Naive thymus-derived CD4-positive, alpha-beta T cell (primary cell): ENCODE measurements around the gene CA12. TPM values are rescaled to one million over a fixed set of nuclear protein-coding genes. Genes with fewer than 3 reads are reported as not detected.

Experiments used
- ATAC-seq: fragments of 150-1000 bp; cut with Tn5 transposase; 2 replicates; pipeline ENCODE4 v1.10.0; 2021; ENCODE audit warnings: mild to moderate bottlenecking, moderate library complexity
- CTCF ChIA-PET: fragments of 350-600 bp; sonication (Branson Sonifier 250); formaldehyde crosslinking; loops from one replicate; lab custom pipeline; 2021; ENCODE audit warnings: antibody characterized with exemption; lab: Charles Lee
- POLR2A ChIA-PET: fragments of 350-600 bp; sonication (Branson Sonifier 250); formaldehyde crosslinking; loops from one replicate; lab custom pipeline; 2021; ENCODE audit warnings: antibody characterized with exemption, inconsistent platforms; lab: Charles Lee
- DNase-seq, 9 donors: peaks; one replicate each; pipeline versions ENCODE4 v3.0.0 to v3.0.0-alpha.2; 2020 to 2022; ENCODE audit warnings: mixed read lengths in 1 of 9
- H3K27ac ChIP-seq: one replicate; pipeline ENCODE4 v1.7.0; 2013; ENCODE audit warnings: mild to moderate bottlenecking, low read depth, low read length, moderate library complexity
- H3K27me3 ChIP-seq, 2 donors: one replicate each; pipeline ENCODE4 v1.7.0; 2013; ENCODE audit warnings: low read length in 2 of 2, mild to moderate bottlenecking in 2 of 2, moderate library complexity in 2 of 2; ENCODE audit not compliant: control insufficient read depth in 2 of 2, insufficient read depth in 2 of 2
- H3K36me3 ChIP-seq, 3 experiments: 1 replicate in 2 of 3; 2 replicates in 1 of 3; pipeline ENCODE4 v1.7.0; 2013; ENCODE audit warnings: low read length in 3 of 3, mild to moderate bottlenecking in 3 of 3, moderate library complexity in 1 of 3; ENCODE audit not compliant: insufficient read depth in 3 of 3, control insufficient read depth in 2 of 3
- H3K4me1 ChIP-seq, 2 donors: one replicate each; pipeline ENCODE4 v1.7.0; 2013; ENCODE audit warnings: low read length in 2 of 2, mild to moderate bottlenecking in 2 of 2, moderate library complexity in 1 of 2; ENCODE audit not compliant: control insufficient read depth in 2 of 2, insufficient read depth in 2 of 2
- H3K4me3 ChIP-seq: 2 replicates; pipeline ENCODE4 v1.7.0; 2013; ENCODE audit warnings: mild to moderate bottlenecking, low read length
- H3K9me3 ChIP-seq, 3 experiments: 1 replicate in 2 of 3; 2 replicates in 1 of 3; pipeline ENCODE4 v1.7.0; 2013; ENCODE audit warnings: low read length in 3 of 3; ENCODE audit not compliant: control insufficient read depth in 2 of 3
- H3K27ac Mint-ChIP-seq, 9 donors: one replicate each; pipeline ENCODE4 v1.8.0; 2020 to 2022; ENCODE audit warnings: mixed read lengths in 9 of 9, mild to moderate bottlenecking in 8 of 9, moderate library complexity in 5 of 9, inconsistent platforms in 2 of 9
- H3K27me3 Mint-ChIP-seq, 5 donors: one replicate each; pipeline ENCODE4 v1.8.0; 2021 to 2022; ENCODE audit warnings: mixed read lengths in 5 of 5, mild to moderate bottlenecking in 1 of 5
- H3K36me3 Mint-ChIP-seq, 5 donors: one replicate each; pipeline ENCODE4 v1.8.0; 2020 to 2022; ENCODE audit warnings: mixed read lengths in 5 of 5, mild to moderate bottlenecking in 3 of 5, inconsistent platforms in 1 of 5
- H3K4me1 Mint-ChIP-seq, 7 donors: one replicate each; pipeline ENCODE4 v1.8.0; 2020 to 2022; ENCODE audit warnings: mixed read lengths in 7 of 7, mild to moderate bottlenecking in 3 of 7, inconsistent platforms in 1 of 7
- H3K4me3 Mint-ChIP-seq, 10 donors: one replicate each; pipeline ENCODE4 v1.8.0; 2020 to 2022; ENCODE audit warnings: mild to moderate bottlenecking in 10 of 10, mixed read lengths in 10 of 10, moderate library complexity in 6 of 10, inconsistent platforms in 2 of 10
- H3K9me3 Mint-ChIP-seq, 11 donors: one replicate each; pipeline ENCODE4 v1.8.0; 2020 to 2022; ENCODE audit warnings: mixed read lengths in 11 of 11, mild to moderate bottlenecking in 4 of 11, inconsistent platforms in 1 of 11, moderate library complexity in 1 of 11
- intact Hi-C, 2 donors: fragments of 100-400 bp; cut with micrococcal nuclease; formaldehyde crosslinking; loops; one replicate each; pipeline ENCODE4 v1.15.1; 2023
- polyA plus RNA-seq, 2 donors: library from polyadenylated mRNA; unstranded; fragments of 300-500 nt; fragmentation: Illumina TruSeq; gene quantifications; one replicate each; pipeline ENCODE4 v1.2.3, GENCODE V29; 2021
- total RNA-seq, 6 experiments: library from RNA in 5 of 6; stranded (reverse) in 5 of 6; gene quantifications; 1 replicate in 5 of 6; 2 replicates in 1 of 6; pipeline ENCODE4 v1.2.3 and lab custom pipeline; 2021 to 2026

The CA12 gene
- total and polyA plus RNA-seq, 7 experiments from 2014 or later, result 0.02 TPM; not detected in 6

DNA sequence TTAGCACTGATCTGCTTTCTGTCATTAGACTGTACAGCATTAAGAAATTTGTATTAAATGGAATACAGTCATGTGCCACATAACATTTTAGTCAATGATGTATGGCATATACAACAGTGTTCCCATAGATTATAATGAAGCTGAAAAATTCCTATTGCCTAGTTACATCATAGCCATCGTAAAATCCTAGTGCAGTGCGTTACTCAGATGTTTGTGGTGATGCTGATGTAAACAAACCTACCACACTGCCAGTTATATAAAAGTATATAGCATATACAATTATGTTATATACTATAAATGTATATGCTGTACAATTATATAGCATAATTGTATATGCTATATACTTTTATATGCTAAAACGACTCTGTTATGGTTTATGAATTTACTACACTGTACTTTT lies 62.6 kb downstream of the CA12 start:
- H3K27me3 Mint-ChIP-seq, result peaks cover 0 to 20% (median 0%) of the 10 kb centered on the region in 5 donors
- Histone ChIP-seq H3K4me3 (no peak overlapping the region), H3K27ac (no peak overlapping the region), H3K27me3 (no peaks in the 10 kb centered on the region), H3K36me3 (no peaks in the 10 kb centered on the region), H3K4me1 (no peaks in the 10 kb centered on the region), H3K9me3 (no peaks in the 10 kb centered on the region)
- no peaks in the 10 kb centered on the region for H3K9me3 Mint-ChIP-seq
- H3K4me3 Mint-ChIP-seq, result no peak overlapping the region
- POLR2A ChIA-PET, result no interaction called here
- ATAC-seq (no peak), DNase-seq (no peak)
- no peak overlapping the region for H3K27ac Mint-ChIP-seq
- intact Hi-C loops, result no loop called here
- H3K4me1 Mint-ChIP-seq, result no peaks in the 10 kb centered on the region
- H3K36me3 Mint-ChIP-seq, result no peaks in the 10 kb centered on the region
- CTCF ChIA-PET, result no interaction called here

- POLR2A ChIA-PET, result no interaction called here
Measured at GRCh38 chr15:63318344-63318743, 63.3 kb downstream of the CA12 start.

GRCh38 chr15:63314409-63314808 lies 67.2 kb downstream of the CA12 start:
- DNase-seq, result no peak
- Histone ChIP-seq H3K36me3 (no peaks in the 10 kb centered on the region), H3K4me1 (no peaks in the 10 kb centered on the region), H3K27ac (no peak overlapping the region), H3K4me3 (no peak overlapping the region), H3K9me3 (no peaks in the 10 kb centered on the region), H3K27me3 (no peaks in the 10 kb centered on the region)
- Mint-ChIP-seq H3K4me3 (no peak overlapping the region), H3K36me3 (peaks cover 0 to 12% (median 10%) of the 10 kb centered on the region in 5 donors), H3K9me3 (peaks cover 0 to 9% (median 0%) of the 10 kb centered on the region in 11 donors), H3K27ac (peak overlapping the region in 1 of 9 donors; percentile 25), H3K27me3 (peaks cover 0 to 28% (median 0%) of the 10 kb centered on the region in 5 donors), H3K4me1 (no peaks in the 10 kb centered on the region)
- intact Hi-C loops, result no loop called here
- ATAC-seq, result no peak
- ChIA-PET POLR2A (no interaction called here), CTCF (no interaction called here)

More at GRCh38 chr15:63318344-63318743, 63.3 kb downstream of the CA12 start:
- Mint-ChIP-seq H3K27me3 (peaks cover 0 to 22% (median 0%) of the 10 kb centered on the region in 5 donors), H3K36me3 (no peaks in the 10 kb centered on the region), H3K4me1 (no peaks in the 10 kb centered on the region), H3K27ac (peak overlapping the region in 1 of 9 donors; percentile 30), H3K4me3 (no peak overlapping the region), H3K9me3 (no peaks in the 10 kb centered on the region)
- intact Hi-C loops, result no loop called here
- H3K27ac ChIP-seq, result no peak overlapping the region
- CTCF ChIA-PET, result no interaction called here
- ATAC-seq, result no peak
- no peaks in the 10 kb centered on the region for H3K9me3 ChIP-seq
- H3K4me1 ChIP-seq, result no peaks in the 10 kb centered on the region
- H3K27me3 ChIP-seq, result no peaks in the 10 kb centered on the region
- DNase-seq, result no peak
- H3K4me3 ChIP-seq, result no peak overlapping the region
- no peaks in the 10 kb centered on the region for H3K36me3 ChIP-seq

DNA sequence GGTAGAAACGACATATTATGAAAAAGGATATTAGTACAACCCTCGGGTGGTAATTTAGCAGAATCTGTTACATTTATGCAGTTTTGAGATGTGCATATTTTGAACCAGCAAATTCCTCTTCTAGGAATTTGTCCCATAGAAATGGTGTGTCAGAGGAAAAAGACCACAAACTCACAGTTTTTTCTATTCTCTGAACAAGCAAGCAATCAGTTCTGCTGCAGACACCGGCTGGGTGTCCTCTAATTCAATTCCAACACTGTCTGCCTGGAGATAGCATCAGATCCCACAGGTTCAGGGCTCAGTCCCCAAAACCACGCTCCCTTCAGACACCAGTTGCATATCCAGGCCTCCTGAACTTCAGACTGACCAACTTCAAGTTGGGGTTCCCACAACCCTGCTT lies 67.8 kb downstream of the CA12 start:
- Mint-ChIP-seq H3K27ac (no peak overlapping the region), H3K9me3 (peaks cover 0 to 9% (median 0%) of the 10 kb centered on the region in 11 donors), H3K27me3 (peaks cover 0 to 28% (median 0%) of the 10 kb centered on the region in 5 donors), H3K4me1 (no peaks in the 10 kb centered on the region), H3K4me3 (no peak overlapping the region), H3K36me3 (peaks cover 0 to 16% (median 10%) of the 10 kb centered on the region in 5 donors)
- DNase-seq (no peak), ATAC-seq (no peak)
- Histone ChIP-seq H3K27ac (no peak overlapping the region), H3K36me3 (no peaks in the 10 kb centered on the region), H3K27me3 (no peaks in the 10 kb centered on the region), H3K9me3 (no peaks in the 10 kb centered on the region), H3K4me3 (no peak overlapping the region), H3K4me1 (no peaks in the 10 kb centered on the region)
- ChIA-PET POLR2A (no interaction called here), CTCF (no interaction called here)
- intact Hi-C loops, result no loop called here

- Mint-ChIP-seq H3K4me3 (no peak overlapping the region), H3K4me1 (no peaks in the 10 kb centered on the region), H3K27ac (no peak overlapping the region), H3K27me3 (peaks cover 0 to 21% (median 0%) of the 10 kb centered on the region in 5 donors), H3K36me3 (peaks cover 0 to 16% (median 10%) of the 10 kb centered on the region in 5 donors), H3K9me3 (peaks cover 0 to 9% (median 0%) of the 10 kb centered on the region in 11 donors)
- H3K27me3 ChIP-seq, result no peaks in the 10 kb centered on the region
- H3K36me3 ChIP-seq, result no peaks in the 10 kb centered on the region
- no peak overlapping the region for H3K27ac ChIP-seq
- ATAC-seq (no peak), DNase-seq (no peak)
- ChIA-PET POLR2A (no interaction called here), CTCF (no interaction called here)
- intact Hi-C loops, result no loop called here
- H3K4me3 ChIP-seq, result no peak overlapping the region
- no peaks in the 10 kb centered on the region for H3K9me3 ChIP-seq
- no peaks in the 10 kb centered on the region for H3K4me1 ChIP-seq
Measured at GRCh38 chr15:63312286-63312685, 69.4 kb downstream of the CA12 start.

GRCh38 chr15:63310646-63311045 lies 71.0 kb downstream of the CA12 start:
- Histone ChIP-seq H3K36me3 (peaks cover 0 to 12% (median 3%) of the 10 kb centered on the region in 3 experiments), H3K27me3 (no peaks in the 10 kb centered on the region), H3K9me3 (no peaks in the 10 kb centered on the region), H3K4me1 (no peaks in the 10 kb centered on the region), H3K4me3 (no peak overlapping the region), H3K27ac (no peak overlapping the region)
- no peak for ATAC-seq
- Mint-ChIP-seq H3K27ac (no peak overlapping the region), H3K27me3 (peaks cover 0 to 14% (median 0%) of the 10 kb centered on the region in 5 donors), H3K36me3 (peaks cover 1 to 31% (median 20%) of the 10 kb centered on the region in 5 donors), H3K4me3 (no peak overlapping the region), H3K4me1 (no peaks in the 10 kb centered on the region), H3K9me3 (peaks cover 0 to 9% (median 0%) of the 10 kb centered on the region in 11 donors)
- ChIA-PET CTCF (no interaction called here), POLR2A (no interaction called here)
- intact Hi-C loops, result no loop called here
- DNase-seq, result no peak

DNA sequence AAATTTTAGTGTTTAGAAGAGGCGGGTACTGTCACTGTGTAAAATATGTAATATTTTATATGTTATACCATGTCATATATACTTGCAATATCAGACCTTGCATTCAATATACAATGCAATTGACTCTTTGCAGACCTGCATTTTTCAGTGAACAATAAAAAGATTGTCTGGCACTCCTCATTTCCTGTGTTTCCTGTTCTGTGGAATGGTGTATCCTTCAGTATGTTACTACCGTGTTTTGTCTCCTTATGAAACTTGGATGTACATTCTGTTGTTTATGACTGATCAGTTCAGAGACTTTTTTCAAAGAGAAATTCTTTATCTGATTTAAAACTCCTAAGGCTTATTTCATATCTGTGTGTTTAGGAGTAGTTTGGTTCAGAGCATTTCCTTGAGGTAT lies 72.7 kb downstream of the CA12 start:
- no peak overlapping the region for H3K4me3 Mint-ChIP-seq
- ChIA-PET POLR2A (no interaction called here), CTCF (no interaction called here)
- peaks cover 1 to 47% (median 33%) of the 10 kb centered on the region in 5 donors for H3K36me3 Mint-ChIP-seq
- H3K36me3 ChIP-seq, result peaks cover 5 to 22% (median 9%) of the 10 kb centered on the region in 3 experiments
- H3K9me3 Mint-ChIP-seq, result peaks cover 0 to 9% (median 0%) of the 10 kb centered on the region in 11 donors
- intact Hi-C loops, result loop anchor here in 1 of 2 donors (10.0 kb wide), 1 partner anchor 126 kb away; no protein-coding TSS in a partner anchor
- H3K4me1 Mint-ChIP-seq, result no peaks in the 10 kb centered on the region
- H3K9me3 ChIP-seq, result no peaks in the 10 kb centered on the region
- H3K4me1 ChIP-seq, result no peaks in the 10 kb centered on the region
- H3K27ac ChIP-seq, result no peak overlapping the region
- ATAC-seq (no peak), DNase-seq (no peak)
- H3K27ac Mint-ChIP-seq, result no peak overlapping the region
- no peak overlapping the region for H3K4me3 ChIP-seq
- H3K27me3 Mint-ChIP-seq, result peaks cover 0 to 6% (median 0%) of the 10 kb centered on the region in 5 donors
- no peaks in the 10 kb centered on the region for H3K27me3 ChIP-seq
